MCF 10A (cell line): ENCODE measurements around the gene OMD. TPM values are rescaled to one million over a fixed set of nuclear protein-coding genes. Genes with fewer than 3 reads are reported as not detected.

Experiments used
- BruUV-seq: library from RNA; stranded (reverse); fragments of 400-500 nt; replicated peaks from 2 replicates; lab custom pipeline; 2021; lab: Mats Ljungman, UMichigan
- CTCF ChIA-PET: fragments of 300-600 bp; sonication (Branson Sonifier 250); formaldehyde crosslinking; extraction: SDS; loops from one replicate; lab custom pipeline; 2021; ENCODE audit warnings: antibody characterized with exemption, inconsistent platforms; lab: Yijun Ruan, JAX
- POLR2A ChIA-PET: fragments of 300-600, 350-650 bp; sonication (Branson Sonifier 250); formaldehyde crosslinking; extraction: SDS; loops from one replicate; lab custom pipeline; 2020; ENCODE audit warnings: antibody characterized with exemption, inconsistent platforms; lab: Yijun Ruan, JAX
- DNase-seq: peaks from one replicate; pipeline ENCODE4 v3.0.0-alpha.2; 2018; ENCODE audit not compliant: unreplicated experiment
- H3K27ac Mint-ChIP-seq: one replicate; pipeline ENCODE4 v1.8.0; 2022; ENCODE audit warnings: mild to moderate bottlenecking, low read depth, mixed read lengths; ENCODE audit not compliant: unreplicated experiment
- H3K27me3 Mint-ChIP-seq: one replicate; pipeline ENCODE4 v1.8.0; 2022; ENCODE audit warnings: mixed read lengths; ENCODE audit not compliant: insufficient read depth, unreplicated experiment
- H3K36me3 Mint-ChIP-seq: one replicate; pipeline ENCODE4 v1.8.0; 2022; ENCODE audit warnings: mild to moderate bottlenecking, moderate library complexity, mixed read lengths; ENCODE audit not compliant: insufficient read depth, unreplicated experiment
- H3K4me1 Mint-ChIP-seq: one replicate; pipeline ENCODE4 v1.8.0; 2022; ENCODE audit warnings: mixed read lengths; ENCODE audit not compliant: insufficient read depth, unreplicated experiment
- H3K4me3 Mint-ChIP-seq: one replicate; pipeline ENCODE4 v1.8.0; 2022; ENCODE audit warnings: mild to moderate bottlenecking, moderate library complexity, mixed read lengths; ENCODE audit not compliant: unreplicated experiment
- H3K9me3 Mint-ChIP-seq: one replicate; pipeline ENCODE4 v1.8.0; 2022; ENCODE audit warnings: mixed read lengths; ENCODE audit not compliant: unreplicated experiment
- CTCF ChIP-seq: fragments of 200-600 bp; IDR thresholded peaks from one replicate; pipeline ENCODE4 v1.8.0; 2022; ENCODE audit warnings: antibody characterized with exemption, mild to moderate bottlenecking; ENCODE audit not compliant: unreplicated experiment
- intact Hi-C: fragments of 100-400 bp; cut with micrococcal nuclease; formaldehyde crosslinking; loops from 2 replicates; pipeline ENCODE4 v1.14.1; 2022
- total RNA-seq: library from RNA; stranded (reverse); gene quantifications from 2 replicates; pipeline ENCODE4 v1.2.3, GENCODE V29; 2022

OMD gene
- total RNA-seq, 1 experiment from 2014 or later = 1.4 TPM

- H3K4me3 Mint-ChIP-seq = no peak overlapping the region
- H3K36me3 Mint-ChIP-seq = no peaks in the 10 kb centered on the region
- no peaks in the 10 kb centered on the region for H3K9me3 Mint-ChIP-seq
- H3K4me1 Mint-ChIP-seq = peaks cover 18% of the 10 kb centered on the region
- ChIA-PET CTCF (interaction anchor here (0.7 to 1.5 kb wide), 3 partner anchors 19 to 290 kb away, joined by 3 to 6 read pairs (median 3); partner anchors contain the start of gene ASPN), POLR2A (interaction anchor here (0.6 to 2.4 kb wide), 8 partner anchors 9 to 206 kb away, joined by 3 to 23 read pairs (median 5); partner anchors contain the start of genes CENPP and IPPK)
- no peak for TF ChIP-seq CTCF
- DNase-seq = peak; percentile 63
- intact Hi-C loops = no loop called here
- H3K27ac Mint-ChIP-seq = peak overlapping the region; percentile 82
- no TSS peak for BruUV-seq
- H3K27me3 Mint-ChIP-seq = no peaks in the 10 kb centered on the region
These were observed 39.7 kb upstream of the OMD start for GRCh38 chr9:92463984-92464383.

DNA sequence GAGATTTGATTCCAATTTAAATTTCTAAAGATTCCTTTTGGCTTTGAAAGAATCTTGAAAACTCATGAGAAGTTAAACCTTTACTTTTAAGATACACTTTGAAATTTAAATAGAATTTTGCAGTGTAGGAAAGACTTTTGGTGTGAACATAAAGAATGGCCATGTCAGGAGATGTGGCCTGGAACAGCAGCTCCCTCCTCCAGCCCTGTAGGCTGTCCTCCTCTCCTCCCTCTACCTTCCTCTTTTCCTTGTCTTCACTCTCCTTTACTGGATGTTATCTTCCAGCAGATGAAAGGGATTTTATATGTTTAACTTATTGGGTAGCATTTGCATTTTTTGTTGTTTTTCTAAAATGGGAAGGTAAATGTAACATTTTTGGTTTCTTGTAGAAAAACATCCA is 39.1 kb upstream of the OMD start:
- no peaks in the 10 kb centered on the region for H3K9me3 Mint-ChIP-seq
- peak overlapping the region; percentile 82 for H3K27ac Mint-ChIP-seq
- ChIA-PET POLR2A (interaction anchor here (0.9 to 2.4 kb wide), 11 partner anchors 10 to 207 kb away, joined by 3 to 23 read pairs (median 4); partner anchors contain the start of genes CENPP and IPPK), CTCF (interaction anchor here (0.7 to 1.5 kb wide), 3 partner anchors 19 to 289 kb away, joined by 3 to 6 read pairs (median 3); partner anchors contain the start of gene ASPN)
- no peak overlapping the region for H3K4me3 Mint-ChIP-seq
- intact Hi-C loops = no loop called here
- H3K36me3 Mint-ChIP-seq = no peaks in the 10 kb centered on the region
- DNase-seq = no peak
- H3K27me3 Mint-ChIP-seq = no peaks in the 10 kb centered on the region
- no peak for TF ChIP-seq CTCF
- no TSS peak for BruUV-seq
- peaks cover 18% of the 10 kb centered on the region for H3K4me1 Mint-ChIP-seq

GRCh38 chr9:92457576-92457975 is 33.3 kb upstream of the OMD start:
- Mint-ChIP-seq H3K4me3 (no peak overlapping the region), H3K36me3 (no peaks in the 10 kb centered on the region), H3K4me1 (no peaks in the 10 kb centered on the region), H3K27me3 (no peaks in the 10 kb centered on the region), H3K27ac (no peak overlapping the region), H3K9me3 (no peaks in the 10 kb centered on the region)
- no TSS peak for BruUV-seq
- DNase-seq = no peak
- CTCF ChIA-PET = no interaction called here
- intact Hi-C loops = no loop called here
- POLR2A ChIA-PET = interaction anchor here (1.6 kb wide), 1 partner anchor 12 kb away, joined by 3 read pairs; no protein-coding TSS in a partner anchor
- no peak for TF ChIP-seq CTCF

- peak; percentile 30 for DNase-seq
- no peak overlapping the region for H3K27ac Mint-ChIP-seq
- no peaks in the 10 kb centered on the region for H3K9me3 Mint-ChIP-seq
- intact Hi-C loops = no loop called here
- no peaks in the 10 kb centered on the region for H3K36me3 Mint-ChIP-seq
- POLR2A ChIA-PET = no interaction called here
- CTCF ChIA-PET = interaction anchor here (1.0 to 2.0 kb wide), 4 partner anchors 9 to 122 kb away, joined by 3 to 6 read pairs (median 4); no protein-coding TSS in a partner anchor
- H3K27me3 Mint-ChIP-seq = no peaks in the 10 kb centered on the region
- peak; percentile 22 for TF ChIP-seq CTCF
- H3K4me1 Mint-ChIP-seq = no peaks in the 10 kb centered on the region
- BruUV-seq = no TSS peak
- H3K4me3 Mint-ChIP-seq = no peak overlapping the region
These were observed 30.9 kb upstream of the OMD start for GRCh38 chr9:92455217-92455616.
